Neuronal stem cell (in vitro differentiated cells): ENCODE measurements around the gene MTMR3.

Experiments used
- DNase-seq: peaks from one replicate; pipeline ENCODE4 v3.0.0-alpha.2; 2013; ENCODE audit warnings: low spot score
- H2AFZ ChIP-seq: one replicate; pipeline ENCODE4 v1.6.1; 2013; ENCODE audit warnings: mild to moderate bottlenecking, low read length, inconsistent platforms
- H2AK5ac ChIP-seq: 2 replicates; pipeline ENCODE4 v1.6.1; 2013; ENCODE audit warnings: low read depth, mild to moderate bottlenecking, inconsistent platforms, low read length, moderate library complexity, mixed read lengths
- H2BK120ac ChIP-seq: 2 replicates; pipeline ENCODE4 v1.6.1; 2013; ENCODE audit warnings: low read depth, mild to moderate bottlenecking, inconsistent platforms, low read length, moderate library complexity, mixed read lengths
- H2BK12ac ChIP-seq: one replicate; pipeline ENCODE4 v1.6.1; 2013; ENCODE audit warnings: low read length, inconsistent platforms
- H2BK15ac ChIP-seq: 2 replicates; pipeline ENCODE4 v1.6.1; 2013; ENCODE audit warnings: mild to moderate bottlenecking, low read length, inconsistent platforms, mixed read lengths
- H2BK5ac ChIP-seq: one replicate; pipeline ENCODE4 v1.6.1; 2013; ENCODE audit warnings: inconsistent platforms, mild to moderate bottlenecking, low read length, moderate library complexity
- H3K14ac ChIP-seq: one replicate; pipeline ENCODE4 v1.6.1; 2013; ENCODE audit warnings: low read length, inconsistent platforms
- H3K18ac ChIP-seq: 2 replicates; pipeline ENCODE4 v1.6.1; 2013; ENCODE audit warnings: low read length, inconsistent platforms
- H3K23ac ChIP-seq: 2 replicates; pipeline ENCODE4 v1.6.1; 2013; ENCODE audit warnings: low read depth, mild to moderate bottlenecking, mixed read lengths, low read length, inconsistent platforms; ENCODE audit not compliant: poor library complexity
- H3K27ac ChIP-seq: replicated peaks from 3 replicates; pipeline ENCODE4 v1.5.1; 2013; ENCODE audit warnings: low read length, inconsistent platforms
- H3K27me3 ChIP-seq, 3 experiments: 2 replicates each; pipeline ENCODE4 v1.6.1; 2013; ENCODE audit warnings: low read length in 3 of 3, mild to moderate bottlenecking in 2 of 3, inconsistent platforms in 1 of 3, low read depth in 1 of 3, mixed read lengths in 1 of 3, moderate library complexity in 1 of 3; ENCODE audit not compliant: control insufficient read depth in 3 of 3, insufficient read depth in 3 of 3
- H3K36me3 ChIP-seq, 2 donors: replicated peaks in 1 of 2; 2 replicates each; pipeline ENCODE4 v1.6.1; 2013; ENCODE audit warnings: low read length in 2 of 2; ENCODE audit not compliant: control insufficient read depth in 2 of 2, insufficient read depth in 2 of 2
- H3K4ac ChIP-seq: 2 replicates; pipeline ENCODE4 v1.6.1; 2013; ENCODE audit warnings: inconsistent platforms, mild to moderate bottlenecking, low read length, moderate library complexity
- H3K4me1 ChIP-seq, 2 donors: 1 replicate in 1 of 2; 2 replicates in 1 of 2; pipeline ENCODE4 v1.6.1; 2013; ENCODE audit warnings: low read length in 2 of 2, low read depth in 1 of 2; ENCODE audit not compliant: control insufficient read depth in 2 of 2, insufficient read depth in 1 of 2
- H3K4me2 ChIP-seq: one replicate; pipeline ENCODE4 v1.6.1; 2013; ENCODE audit warnings: mild to moderate bottlenecking, low read length, inconsistent platforms; ENCODE audit not compliant: insufficient read depth, poor library complexity, severe bottlenecking
- H3K4me3 ChIP-seq, 2 donors: 2 replicates each; pipeline ENCODE4 v1.5.1; 2013; ENCODE audit warnings: low read length in 2 of 2, mild to moderate bottlenecking in 2 of 2, inconsistent platforms in 1 of 2, moderate library complexity in 1 of 2
- H3K79me1 ChIP-seq: one replicate; pipeline ENCODE4 v1.6.1; 2013; ENCODE audit warnings: low read depth, mild to moderate bottlenecking, inconsistent platforms, low read length, moderate library complexity
- H3K9ac ChIP-seq: one replicate; pipeline ENCODE4 v1.6.1; 2013; ENCODE audit warnings: mild to moderate bottlenecking, low read depth, low read length, inconsistent platforms; ENCODE audit not compliant: poor library complexity
- H3K9me3 ChIP-seq, 2 donors: replicated peaks in 1 of 2; 2 replicates each; pipeline versions ENCODE3 to v1.6.1; 2013; ENCODE audit warnings: low read length in 2 of 2, mild to moderate bottlenecking in 2 of 2, inconsistent platforms in 1 of 2, low read depth in 1 of 2, mixed read lengths in 1 of 2, moderate library complexity in 1 of 2; ENCODE audit not compliant: control insufficient read depth in 2 of 2, insufficient read depth in 1 of 2
- H4K8ac ChIP-seq: one replicate; pipeline ENCODE4 v1.6.1; 2013; ENCODE audit warnings: low read depth, mild to moderate bottlenecking, inconsistent platforms, low read length, moderate library complexity
- H4K91ac ChIP-seq: one replicate; pipeline ENCODE4 v1.6.1; 2013; ENCODE audit warnings: low read length, low read depth, mild to moderate bottlenecking, inconsistent platforms; ENCODE audit not compliant: poor library complexity
- WGBS, 2 donors: extraction: QIAGEN DNeasy Blood & Tissue Kit; methylation state at CpG; one replicate each; pipeline ENCODE4 v1.1.7; 2013; ENCODE audit warnings: missing lambda C conversion rate in 2 of 2, mixed read lengths in 1 of 2; ENCODE audit not compliant: insufficient read length in 2 of 2, insufficient replicate concordance in 1 of 2; ENCODE audit errors: extremely low coverage in 2 of 2; 5-methylcytosine and 5-hydroxymethylcytosine counted together

Gene MTMR3

GRCh38 chr22:30025221-30025620 is 142.2 kb downstream of the MTMR3 start:
- Histone ChIP-seq H3K36me3 (peaks cover 36 to 90% of the 10 kb centered on the region in 2 donors), H2BK15ac (no peak overlapping the region), H2AK5ac (no peak overlapping the region), H4K91ac (no peak overlapping the region), H2AFZ (no peak overlapping the region), H3K4ac (no peak overlapping the region), H3K9ac (no peak overlapping the region), H3K14ac (no peak overlapping the region), H3K18ac (no peak overlapping the region), H3K4me1 (peaks cover 0 to 4% of the 10 kb centered on the region in 2 donors), H2BK5ac (no peak overlapping the region), H3K79me1 (no peaks in the 10 kb centered on the region), H3K9me3 (no peaks in the 10 kb centered on the region), H3K4me2 (no peak overlapping the region), H2BK120ac (no peak overlapping the region), H4K8ac (no peak overlapping the region), H3K27me3 (no peaks in the 10 kb centered on the region), H2BK12ac (no peak overlapping the region), H3K27ac (no peak overlapping the region), H3K4me3 (no peak overlapping the region), H3K23ac (no peak overlapping the region)
- WGBS, 2 donors, result no CpG with 5 or more reads among the region's 3 CpGs
- no peak for DNase-seq

GRCh38 chr22:30026756-30027155 is 143.8 kb downstream of the MTMR3 start:
- WGBS, 2 donors, result no CpG with 5 or more reads among the region's 2 CpGs
- no peak overlapping the region for H2BK5ac ChIP-seq

GRCh38 chr22:30027169-30027568 is 144.2 kb downstream of the MTMR3 start:
- Histone ChIP-seq H3K14ac (no peak overlapping the region), H3K9ac (no peak overlapping the region), H3K4me2 (no peak overlapping the region), H3K9me3 (no peaks in the 10 kb centered on the region), H2BK5ac (no peak overlapping the region), H2BK12ac (no peak overlapping the region), H4K8ac (no peak overlapping the region), H3K27me3 (no peaks in the 10 kb centered on the region), H2BK120ac (no peak overlapping the region), H3K18ac (no peak overlapping the region), H3K4ac (no peak overlapping the region), H3K27ac (no peak overlapping the region), H2AK5ac (no peak overlapping the region), H3K23ac (no peak overlapping the region), H3K79me1 (no peaks in the 10 kb centered on the region), H3K4me1 (peaks cover 0 to 4% of the 10 kb centered on the region in 2 donors), H2BK15ac (no peak overlapping the region), H2AFZ (no peak overlapping the region), H3K36me3 (peaks cover 29 to 71% of the 10 kb centered on the region in 2 donors), H3K4me3 (no peak overlapping the region), H4K91ac (no peak overlapping the region)
- DNase-seq, result no peak
- no CpG with 5 or more reads among the region's 4 CpGs for WGBS, 2 donors

More at GRCh38 chr22:30026756-30027155, 143.8 kb downstream of the MTMR3 start:
- Histone ChIP-seq H2AK5ac (no peak overlapping the region), H3K9me3 (no peaks in the 10 kb centered on the region), H3K27me3 (no peaks in the 10 kb centered on the region), H3K27ac (no peak overlapping the region), H3K14ac (no peak overlapping the region), H3K4me1 (peaks cover 0 to 4% of the 10 kb centered on the region in 2 donors), H3K4me3 (no peak overlapping the region), H3K4ac (no peak overlapping the region), H2BK120ac (no peak overlapping the region), H4K8ac (no peak overlapping the region), H3K36me3 (peaks cover 30 to 75% of the 10 kb centered on the region in 2 donors), H2AFZ (no peak overlapping the region), H2BK12ac (no peak overlapping the region), H3K4me2 (no peak overlapping the region), H3K9ac (no peak overlapping the region), H2BK15ac (no peak overlapping the region), H4K91ac (no peak overlapping the region), H3K23ac (no peak overlapping the region), H3K18ac (no peak overlapping the region), H3K79me1 (no peaks in the 10 kb centered on the region)
- DNase-seq, result no peak

GRCh38 chr22:30027791-30028190 is 144.8 kb downstream of the MTMR3 start:
- Histone ChIP-seq H3K79me1 (no peaks in the 10 kb centered on the region), H3K9me3 (no peaks in the 10 kb centered on the region), H2BK120ac (no peak overlapping the region), H4K91ac (no peak overlapping the region), H3K4me3 (no peak overlapping the region), H3K36me3 (peaks cover 25 to 66% of the 10 kb centered on the region in 2 donors), H2AK5ac (no peak overlapping the region), H3K27ac (no peak overlapping the region), H3K4ac (no peak overlapping the region), H2BK15ac (no peak overlapping the region), H2AFZ (no peak overlapping the region), H3K4me2 (no peak overlapping the region), H2BK5ac (no peak overlapping the region), H3K14ac (no peak overlapping the region), H3K23ac (no peak overlapping the region), H3K4me1 (peaks cover 0 to 4% of the 10 kb centered on the region in 2 donors), H3K18ac (no peak overlapping the region), H2BK12ac (no peak overlapping the region), H3K9ac (no peak overlapping the region), H3K27me3 (no peaks in the 10 kb centered on the region), H4K8ac (no peak overlapping the region)
- WGBS, 2 donors, result no CpG with 5 or more reads among the region's 4 CpGs
- DNase-seq, result no peak
